Epithelial cell of esophagus (primary cell): ENCODE measurements around the gene SINHCAF.

Experiments used
- DNase-seq: peaks from one replicate; pipeline ENCODE4 v3.0.0; 2010; ENCODE audit warnings: low read depth
- H3K4me3 ChIP-seq: 2 replicates; pipeline ENCODE4 v1.5.1; 2011; ENCODE audit warnings: mild to moderate bottlenecking, low read length, control low read depth
- TF ChIP-seq, protein P1 (sequence below): IDR thresholded peaks from 2 replicates; pipeline ENCODE4 v1.5.1; 2011; ENCODE audit warnings: low read depth, mild to moderate bottlenecking, low read length, control low read depth, inconsistent platforms; ENCODE audit not compliant: insufficient read depth; ENCODE audit errors: missing control alignments

The SINHCAF gene

DNA sequence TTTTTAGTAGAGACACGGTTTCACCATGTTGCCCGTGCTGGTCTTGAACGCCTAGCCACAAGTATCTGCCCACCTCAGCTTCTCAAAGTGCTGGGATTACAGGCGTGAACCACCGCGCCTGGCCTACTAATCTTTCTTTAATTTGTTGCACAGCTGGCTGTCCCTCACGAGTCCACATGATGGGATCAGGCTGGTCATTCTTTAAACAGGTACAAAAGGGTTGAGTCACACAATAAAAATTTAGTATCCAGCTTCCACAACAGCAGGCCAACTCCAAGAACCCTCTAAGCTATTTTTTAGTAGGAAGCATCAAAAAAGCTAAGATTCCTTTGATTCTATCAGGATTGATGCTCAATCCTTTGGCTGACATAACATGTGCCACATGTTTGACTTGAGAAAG, 17.8 kb downstream of the SINHCAF start:
- H3K4me3 ChIP-seq, result no peak overlapping the region
- no peak for DNase-seq
- TF ChIP-seq, protein P1, sequence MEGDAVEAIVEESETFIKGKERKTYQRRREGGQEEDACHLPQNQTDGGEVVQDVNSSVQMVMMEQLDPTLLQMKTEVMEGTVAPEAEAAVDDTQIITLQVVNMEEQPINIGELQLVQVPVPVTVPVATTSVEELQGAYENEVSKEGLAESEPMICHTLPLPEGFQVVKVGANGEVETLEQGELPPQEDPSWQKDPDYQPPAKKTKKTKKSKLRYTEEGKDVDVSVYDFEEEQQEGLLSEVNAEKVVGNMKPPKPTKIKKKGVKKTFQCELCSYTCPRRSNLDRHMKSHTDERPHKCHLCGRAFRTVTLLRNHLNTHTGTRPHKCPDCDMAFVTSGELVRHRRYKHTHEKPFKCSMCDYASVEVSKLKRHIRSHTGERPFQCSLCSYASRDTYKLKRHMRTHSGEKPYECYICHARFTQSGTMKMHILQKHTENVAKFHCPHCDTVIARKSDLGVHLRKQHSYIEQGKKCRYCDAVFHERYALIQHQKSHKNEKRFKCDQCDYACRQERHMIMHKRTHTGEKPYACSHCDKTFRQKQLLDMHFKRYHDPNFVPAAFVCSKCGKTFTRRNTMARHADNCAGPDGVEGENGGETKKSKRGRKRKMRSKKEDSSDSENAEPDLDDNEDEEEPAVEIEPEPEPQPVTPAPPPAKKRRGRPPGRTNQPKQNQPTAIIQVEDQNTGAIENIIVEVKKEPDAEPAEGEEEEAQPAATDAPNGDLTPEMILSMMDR, result no peak

DNA sequence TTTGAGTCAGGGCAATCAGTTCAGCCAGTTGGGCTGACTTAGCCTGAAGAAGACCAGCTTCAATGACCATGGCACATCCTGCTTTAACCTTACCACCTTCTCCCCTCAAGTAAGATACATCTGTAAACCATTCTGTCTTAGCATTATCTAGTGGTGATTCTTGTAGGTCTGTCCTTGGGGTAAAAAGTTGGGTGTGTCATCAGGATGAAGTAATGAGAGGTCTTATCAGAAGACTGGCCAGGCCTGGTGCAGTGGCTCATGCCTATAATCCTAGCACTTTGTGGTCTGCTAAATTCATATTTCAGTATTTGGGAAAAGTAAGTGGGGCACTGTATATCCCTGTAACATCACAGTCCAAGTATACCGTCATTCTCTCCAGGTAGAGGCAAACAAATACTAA, 19.1 kb downstream of the SINHCAF start:
- DNase-seq, result no peak
- no peak overlapping the region for H3K4me3 ChIP-seq
- TF ChIP-seq, protein P1, result no peak

DNA sequence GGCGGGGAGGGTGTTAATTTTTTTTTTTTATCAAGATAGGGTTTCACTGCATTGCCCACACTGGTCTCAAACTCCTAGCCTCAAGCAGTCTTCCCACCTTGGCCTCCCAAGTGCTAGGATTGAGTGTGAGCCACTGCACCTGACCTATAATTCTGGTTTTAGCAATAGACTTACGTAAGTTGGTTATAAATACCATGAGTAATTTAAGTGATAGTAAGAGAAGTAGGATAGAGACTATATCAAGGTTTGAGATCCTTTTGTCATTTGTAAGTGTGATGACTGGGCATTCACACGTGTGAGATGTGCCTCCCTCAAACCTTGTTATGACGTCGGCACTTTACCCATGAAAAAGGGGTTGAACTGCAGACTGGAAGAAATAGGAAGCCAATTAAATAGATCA, 22.5 kb downstream of the SINHCAF start:
- no peak overlapping the region for H3K4me3 ChIP-seq
- no peak for DNase-seq
- TF ChIP-seq, protein P1, result no peak

DNA sequence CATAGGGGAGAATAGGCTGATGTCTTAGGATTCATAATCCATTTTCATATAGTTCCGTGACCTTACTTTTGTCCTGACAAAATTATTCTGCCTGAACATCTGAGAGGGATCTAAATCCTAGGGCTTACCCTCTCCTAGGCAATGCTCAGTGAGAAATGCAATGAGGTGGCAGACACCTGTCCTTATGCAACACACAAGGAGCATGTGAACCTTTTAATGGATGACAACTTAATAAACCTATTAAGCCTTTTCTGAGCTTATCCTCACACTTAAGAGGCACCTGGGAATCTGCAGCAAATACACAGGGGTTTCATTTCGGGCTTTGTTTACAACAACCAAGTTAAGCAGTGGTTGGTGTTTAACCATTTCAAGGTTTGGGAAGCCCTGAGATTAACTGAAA, 24.6 kb downstream of the SINHCAF start:
- TF ChIP-seq, protein P1, result no peak
- no peak overlapping the region for H3K4me3 ChIP-seq
- no peak for DNase-seq

DNA sequence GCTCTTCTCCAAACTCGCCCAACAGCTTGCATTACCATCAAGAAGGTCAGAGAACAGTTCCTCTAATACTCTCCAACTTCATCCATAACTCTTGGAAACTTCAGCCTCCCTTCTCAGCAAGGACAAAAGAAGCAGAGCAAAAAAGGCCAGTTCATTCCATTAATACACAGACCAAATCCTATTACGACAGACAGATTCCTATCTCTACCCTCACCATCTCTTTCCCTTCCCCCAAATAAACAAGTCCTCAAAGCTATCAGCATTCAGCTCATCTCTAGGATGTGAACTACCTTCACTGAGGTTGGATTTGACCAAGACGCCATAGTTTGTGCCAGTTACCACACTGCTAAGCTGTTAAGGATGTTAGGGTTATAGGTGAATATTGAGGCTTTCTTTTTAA, 25.2 kb downstream of the SINHCAF start:
- no peak overlapping the region for H3K4me3 ChIP-seq
- TF ChIP-seq, protein P1, result no peak
- DNase-seq, result no peak

DNA sequence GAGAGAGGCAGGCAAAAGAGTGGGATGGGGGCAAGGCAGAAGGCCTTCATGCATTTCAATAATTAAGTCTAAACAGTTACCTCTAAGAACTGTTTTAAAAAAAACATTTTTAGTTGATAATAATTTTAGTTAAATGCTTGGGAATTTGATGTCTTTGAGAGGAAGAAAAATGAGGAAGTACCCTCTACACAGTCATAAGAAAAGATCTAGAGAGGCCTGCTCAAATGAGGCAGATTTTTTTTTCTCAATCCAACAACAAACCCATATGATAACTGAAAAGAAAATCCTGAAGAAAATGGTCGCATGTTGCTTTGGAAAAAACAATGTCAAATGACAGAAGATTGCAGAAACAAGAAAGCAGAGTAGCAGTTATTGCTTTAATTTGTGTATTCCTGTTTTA, 25.6 kb downstream of the SINHCAF start:
- no peak for DNase-seq
- H3K4me3 ChIP-seq, result no peak overlapping the region
- TF ChIP-seq, protein P1, result no peak

DNA sequence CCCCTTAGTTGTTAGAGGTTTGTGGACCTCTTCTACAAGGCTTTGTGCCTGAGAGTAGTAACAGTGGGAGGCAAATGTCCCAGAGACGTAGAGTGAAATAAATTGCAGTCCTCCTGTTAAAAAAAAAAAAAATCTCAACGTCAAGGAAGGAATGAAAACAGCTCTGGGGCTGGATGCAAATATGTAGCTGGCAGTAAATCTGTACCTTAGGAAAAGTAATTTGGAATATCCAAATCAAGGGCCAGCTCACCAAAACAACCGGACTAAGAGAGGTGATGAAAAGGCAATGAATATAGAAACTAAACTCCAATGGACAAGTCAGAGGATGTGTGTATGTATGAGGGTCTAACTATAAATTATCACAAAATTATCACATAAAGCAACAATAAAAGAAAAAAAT, 27.0 kb downstream of the SINHCAF start:
- TF ChIP-seq, protein P1, result no peak
- DNase-seq, result no peak
- H3K4me3 ChIP-seq, result no peak overlapping the region
